ENCODE results near the gene NSL1. TPM values are rescaled to one million over a fixed set of nuclear protein-coding genes. Genes with fewer than 3 reads are reported as not detected.

The NSL1 gene
- total and polyA plus RNA-seq, 11 donors: 9.8 to 38.0 (median 24.9) TPM

DNA sequence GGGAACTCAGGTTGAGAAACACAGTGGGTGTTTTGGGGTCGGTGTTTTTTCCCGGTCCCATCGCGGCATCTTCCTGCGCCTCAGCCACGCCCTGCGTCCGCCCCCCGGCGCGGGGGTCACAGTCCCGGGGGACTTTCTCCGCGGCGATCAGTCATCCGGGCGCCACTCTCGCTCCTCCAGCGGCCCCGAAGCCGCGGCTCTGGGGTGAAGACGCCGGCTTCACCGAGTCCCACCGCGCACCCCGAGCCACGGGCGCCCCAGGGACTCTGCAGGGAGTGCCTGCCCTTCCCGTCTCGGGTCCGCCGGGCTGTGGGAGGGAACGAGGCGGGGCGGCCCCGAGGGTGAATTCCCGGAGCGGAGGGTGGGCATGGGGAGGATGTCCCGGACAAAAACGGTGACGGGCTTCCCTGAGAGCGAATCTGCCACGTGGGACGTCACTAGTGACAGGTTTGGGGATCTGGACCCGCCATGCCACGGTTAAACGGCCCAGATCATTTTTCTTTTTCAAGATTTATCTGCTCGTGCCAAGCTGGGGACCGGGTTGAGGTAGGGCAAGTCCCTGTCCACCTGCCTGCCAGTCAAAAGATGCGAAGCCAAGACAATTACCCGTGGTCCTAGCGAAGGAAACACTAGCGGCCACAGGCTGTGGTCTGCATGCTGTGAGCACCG is 91.2 kb downstream of the NSL1 start:
- intact Hi-C loops (cut with DNase I): loop anchor here in 2 of 10 donors (5.0 kb wide), 1 partner anchor 33 kb away; no protein-coding TSS in a partner anchor

DNA sequence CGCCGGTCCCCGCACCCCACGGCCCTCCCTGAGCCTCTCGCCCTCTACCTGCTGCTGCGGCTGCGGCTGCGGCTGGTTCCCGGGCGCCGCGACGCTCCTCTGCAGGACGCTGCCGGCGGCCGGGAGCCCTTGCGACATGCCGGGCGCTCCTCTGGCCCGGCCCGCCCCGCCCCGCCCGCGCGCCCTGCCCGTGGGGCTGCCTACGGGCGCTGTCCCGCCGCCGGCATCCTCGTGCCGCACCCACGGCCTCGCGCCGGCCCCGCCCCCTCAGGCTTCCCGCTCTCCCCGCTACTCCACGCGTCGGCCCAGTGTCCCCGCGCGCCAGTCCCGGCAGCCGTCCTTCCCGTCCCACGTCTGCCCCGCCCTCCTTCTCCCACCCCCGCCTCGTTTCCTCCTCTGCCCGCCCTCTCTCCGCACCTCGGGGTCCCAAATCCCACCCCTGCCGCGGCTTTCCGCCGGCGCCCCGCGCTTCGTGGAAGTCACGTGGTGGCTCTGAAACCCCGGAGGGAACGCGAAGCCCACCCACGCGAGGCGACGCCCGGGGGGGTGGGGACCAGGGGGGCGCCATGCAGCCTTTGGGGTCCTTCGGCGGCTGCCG is 91.9 kb downstream of the NSL1 start, which contains the start of gene BATF3:
Gene BATF3, minus strand, starts transcription at position 216 of the 598 bp plus-strand sequence. Its CDS starts 78 bp downstream, at position 138.
- DNase-seq (peak; percentile 62 to 79 (median 72)), ATAC-seq (peak in 3 of 4 donors; percentile 71 to 74 (median 73))
- intact Hi-C loops (cut with DNase I): loop anchor here in 2 of 10 donors (5.0 kb wide), 1 partner anchor 32 kb away; no protein-coding TSS in a partner anchor
- Histone ChIP-seq H3K9me3 (no peaks in the 10 kb centered on the region), H3K4me3 (peak within 1 kb of the TSS; percentile 32 to 71 (median 62)), H3K27me3 (peaks cover 0 to 35% (median 3%) of the 10 kb centered on the region in 9 donors), H3K27ac (peak within 1 kb of the TSS; percentile 11 to 81 (median 68)), H3K4me1 (peaks cover 0 to 31% (median 15%) of the 10 kb centered on the region in 12 donors), H3K36me3 (peaks cover 0 to 2% (median 0%) of the 10 kb centered on the region in 9 donors)
- WGBS, 4 donors: 0 to 1% (median 0%) methylated on average over 3 to 79 of the region's 79 CpGs
- TF ChIP-seq, protein P1, sequence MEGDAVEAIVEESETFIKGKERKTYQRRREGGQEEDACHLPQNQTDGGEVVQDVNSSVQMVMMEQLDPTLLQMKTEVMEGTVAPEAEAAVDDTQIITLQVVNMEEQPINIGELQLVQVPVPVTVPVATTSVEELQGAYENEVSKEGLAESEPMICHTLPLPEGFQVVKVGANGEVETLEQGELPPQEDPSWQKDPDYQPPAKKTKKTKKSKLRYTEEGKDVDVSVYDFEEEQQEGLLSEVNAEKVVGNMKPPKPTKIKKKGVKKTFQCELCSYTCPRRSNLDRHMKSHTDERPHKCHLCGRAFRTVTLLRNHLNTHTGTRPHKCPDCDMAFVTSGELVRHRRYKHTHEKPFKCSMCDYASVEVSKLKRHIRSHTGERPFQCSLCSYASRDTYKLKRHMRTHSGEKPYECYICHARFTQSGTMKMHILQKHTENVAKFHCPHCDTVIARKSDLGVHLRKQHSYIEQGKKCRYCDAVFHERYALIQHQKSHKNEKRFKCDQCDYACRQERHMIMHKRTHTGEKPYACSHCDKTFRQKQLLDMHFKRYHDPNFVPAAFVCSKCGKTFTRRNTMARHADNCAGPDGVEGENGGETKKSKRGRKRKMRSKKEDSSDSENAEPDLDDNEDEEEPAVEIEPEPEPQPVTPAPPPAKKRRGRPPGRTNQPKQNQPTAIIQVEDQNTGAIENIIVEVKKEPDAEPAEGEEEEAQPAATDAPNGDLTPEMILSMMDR (IDR thresholded peaks at IDR 0.05): no peak
- TF ChIP-seq POLR2A (IDR thresholded peaks at IDR 0.05): no peak

More for the DNA sequence above, 91.2 kb downstream of the NSL1 start:
- Histone ChIP-seq H3K27ac (peak overlapping the region; percentile 11 to 81 (median 68)), H3K4me3 (peak overlapping the region; percentile 32 to 71 (median 62)), H3K36me3 (no peaks in the 10 kb centered on the region), H3K27me3 (peaks cover 0 to 30% (median 3%) of the 10 kb centered on the region in 9 donors), H3K9me3 (no peaks in the 10 kb centered on the region), H3K4me1 (peaks cover 0 to 31% (median 15%) of the 10 kb centered on the region in 12 donors)
- ATAC-seq (peak; percentile 32 to 77 (median 61)), DNase-seq (peak; percentile 57 to 73 (median 62))
- TF ChIP-seq POLR2A (IDR thresholded peaks at IDR 0.05): no peak
- TF ChIP-seq, protein P1 (IDR thresholded peaks at IDR 0.05): no peak
- 0 to 1% (median 0%) methylated on average over 12 to 56 of the region's 56 CpGs for WGBS, 4 donors

DNA sequence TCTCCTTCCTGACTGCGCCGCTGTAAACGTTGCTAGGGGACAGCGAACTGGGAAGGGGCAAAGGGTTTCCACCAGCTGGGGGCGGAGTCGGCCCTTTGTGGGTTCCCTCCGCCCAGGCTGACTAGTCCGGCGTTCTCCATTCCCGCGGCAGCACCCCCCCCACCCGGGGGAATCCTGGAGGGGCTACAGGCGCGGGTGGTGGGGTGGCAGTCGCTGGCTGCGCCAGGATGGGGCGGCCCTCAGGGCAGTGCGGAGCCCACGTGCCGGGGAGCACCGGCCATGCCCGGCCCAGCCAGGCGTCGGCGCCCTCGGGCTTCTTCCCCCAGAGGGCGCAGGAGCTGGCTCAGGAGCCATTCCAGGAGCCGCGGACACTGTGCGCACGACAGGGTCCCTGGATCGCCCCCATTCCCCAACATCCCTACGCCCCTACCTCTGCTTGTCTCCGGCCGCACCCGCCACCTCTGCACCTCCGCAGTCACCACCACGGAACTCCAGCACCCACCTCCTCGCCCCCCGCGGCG is 92.4 kb downstream of the NSL1 start:
- no peak for TF ChIP-seq POLR2A (IDR thresholded peaks at IDR 0.05)
- TF ChIP-seq, protein P1 (IDR thresholded peaks at IDR 0.05): peak; percentile 13 to 59 (median 38)
- Histone ChIP-seq H3K9me3 (no peaks in the 10 kb centered on the region), H3K27ac (peak overlapping the region in 6 of 12 donors; percentile 32 to 81 (median 75)), H3K4me3 (peak overlapping the region; percentile 32 to 71 (median 62)), H3K27me3 (peaks cover 0 to 35% (median 3%) of the 10 kb centered on the region in 9 donors), H3K4me1 (peaks cover 0 to 32% (median 15%) of the 10 kb centered on the region in 12 donors), H3K36me3 (peaks cover 0 to 6% (median 0%) of the 10 kb centered on the region in 9 donors)
- ATAC-seq (peak; percentile 27 to 73 (median 56)), DNase-seq (peak; percentile 26 to 70 (median 44))
- 1 to 2% (median 1%) methylated on average over 13 to 42 of the region's 42 CpGs for WGBS, 4 donors
- intact Hi-C loops (cut with DNase I): no loop called here

All from heart left ventricle (tissue), 16 donors.